Measurements from ENCODE around the gene SIN3B. TPM values are rescaled to one million over a fixed set of nuclear protein-coding genes. Genes with fewer than 3 reads are reported as not detected.

The SIN3B gene
- total and polyA plus RNA-seq, 9 of the 15 experiments (the other 6 are each of a cell fraction or from before 2014, with no cell fraction given), result 0.51 to 34.2 (median 14.3) TPM

- Histone ChIP-seq H3K27ac (ENCODE audit: extremely low read depth, low read depth, low read length) (no peak overlapping the region), H3K27me3 (ENCODE audit: control insufficient read depth in 2 of 2, insufficient read depth in 2 of 2, low read length in 2 of 2) (no peaks in the 10 kb centered on the region), H2AFZ (ENCODE audit: low read depth, low read length) (no peak overlapping the region), H3K9me3 (replicated peaks; ENCODE audit: control insufficient read depth, insufficient read depth, low read depth, low read length) (no peaks in the 10 kb centered on the region), H3K4me3 (no peak overlapping the region), H3K36me3 (ENCODE audit: control insufficient read depth, insufficient read depth, low read length) (peaks cover 42% of the 10 kb centered on the region), H3K79me2 (ENCODE audit: control insufficient read depth, insufficient read depth, low read length) (no peaks in the 10 kb centered on the region), H3K9me1 (ENCODE audit: control insufficient read depth, insufficient read depth, low read length) (peaks cover 2% of the 10 kb centered on the region), H3K9ac (ENCODE audit: insufficient read depth in 1 of 2, low read depth in 2 of 2, low read length in 2 of 2) (no peak overlapping the region), H3K4me1 (replicated peaks in 1 of 2; ENCODE audit: control insufficient read depth in 2 of 2, insufficient read depth in 2 of 2, low read length in 2 of 2) (peaks cover 0 to 7% of the 10 kb centered on the region in 2 experiments; a peak in 1 of 5 replicates), H4K20me1 (replicated peaks; ENCODE audit: control insufficient read depth, insufficient read depth, low read length) (no peaks in the 10 kb centered on the region), H3K4me2 (ENCODE audit: insufficient read depth, low read length) (no peak overlapping the region)
- WGBS (ENCODE audit: insufficient coverage, low coverage, missing lambda C conversion rate), result 93% methylated on average over 3 of the region's 5 CpGs
- ChIA-PET CTCF (ENCODE audit: low intra/inter-chr PET ratio) (no interaction called here), POLR2A (interaction anchor here (0.8 kb wide), 1 partner anchor 12 kb away, joined by 4 read pairs; no protein-coding TSS in a partner anchor)
- ATAC-seq (no peak), FAIRE-seq (no peak), DNase-seq (ENCODE audit: extremely low read depth in 1 of 4, low spot score in 3 of 4) (no peak)
- intact Hi-C loops (cut with micrococcal nuclease), result no loop called here
- in situ Hi-C loops (cut with MboI), result no loop called here
- no TSS peak for BruUV-seq (replicated peaks)
- TF ChIP-seq PCBP1 (IDR thresholded peaks at IDR 0.05; ENCODE audit: low read depth, low read length, poor library complexity, severe bottlenecking) (no peak), ZC3H8 (IDR thresholded peaks at IDR 0.05) (no peak), RBM14 (IDR thresholded peaks at IDR 0.05; ENCODE audit: borderline replicate concordance, insufficient read depth, low read depth, low read length) (no peak), HMBOX1 (IDR thresholded peaks at IDR 0.05) (no peak), E2F4 (CRISPR knock-in tag; IDR thresholded peaks at IDR 0.05; ENCODE audit: low read depth) (no peak), ZEB2 (IDR thresholded peaks at IDR 0.05) (no peak), CTCF (IDR thresholded peaks at IDR 0.05 in 2 of 3, conservative IDR thresholded peaks at IDR 0.05 in 1 of 3; ENCODE audit: insufficient read depth in 2 of 3, low read depth in 1 of 3, low read length in 3 of 3) (no peak), MAFK (IDR thresholded peaks at IDR 0.05; ENCODE audit: low read length) (no peak), ARID2 (IDR thresholded peaks at IDR 0.05) (no peak), ZBTB5 (IDR thresholded peaks at IDR 0.05) (no peak), THRA (IDR thresholded peaks at IDR 0.05) (no peak), HINFP (tag; conservative IDR thresholded peaks at IDR 0.05; ENCODE audit: low read depth) (no peak)
Measured at GRCh38 chr19:16861834-16862233, 32.6 kb downstream of the SIN3B start.
